Cerebellar nuclear complex (tissue), 1 donor: ENCODE data around the gene PDE4C.
A peak's percentile ranks its signal among the peaks of the same experiment; 100 is the strongest.

Source experiments
- DNase-seq, 2 experiments: peaks; one replicate each; lab custom pipeline; 2025; lab: John Stamatoyannopoulos, UW

Gene PDE4C

DNA sequence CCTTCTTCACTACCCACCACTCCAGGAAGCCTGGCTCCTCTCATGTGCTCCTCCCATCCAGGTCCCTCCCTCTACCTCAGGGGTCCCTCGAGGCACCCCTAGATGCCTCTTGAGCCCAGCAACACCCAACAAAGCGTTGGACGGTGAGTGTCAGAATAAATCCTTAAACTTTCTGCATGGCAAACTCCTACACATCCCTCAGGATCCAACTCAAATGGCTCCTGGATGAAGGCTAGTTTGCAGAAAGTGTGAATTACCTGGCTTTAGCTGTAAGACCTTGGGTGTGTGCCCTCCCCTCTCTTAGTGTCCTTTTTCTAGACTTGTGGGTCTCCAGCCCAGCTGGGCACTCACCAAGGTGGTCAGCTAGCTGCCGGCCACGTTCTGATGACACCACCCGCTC, 27.9 kb downstream of the PDE4C start:
- DNase-seq: no peak

DNA sequence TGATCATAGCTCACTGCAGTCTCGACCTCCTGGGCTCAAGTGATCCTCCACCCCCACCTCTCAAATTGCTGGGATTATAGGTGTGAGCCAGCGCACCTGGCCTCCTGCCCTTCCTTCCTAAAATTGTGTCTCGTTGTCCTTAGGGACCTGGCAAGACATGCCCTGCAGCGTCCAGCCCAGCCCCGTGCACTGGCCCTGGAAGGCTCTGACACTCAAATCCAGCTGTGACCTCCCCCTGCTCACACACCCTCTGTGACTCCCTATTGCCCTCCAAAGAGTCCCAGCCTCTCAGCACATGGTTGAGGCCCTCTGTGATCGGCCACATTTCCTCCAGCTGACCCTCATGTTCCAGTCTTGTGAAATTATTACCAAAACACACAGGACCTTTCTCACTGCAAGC, 28.3 kb downstream of the PDE4C start:
- no peak for DNase-seq

GRCh38 chr19:18197306-18197705, 28.9 kb downstream of the PDE4C start:
- DNase-seq: no peak

- DNase-seq: no peak
Measured at GRCh38 chr19:18196511-18196845, 29.8 kb downstream of the PDE4C start.

GRCh38 chr19:18194554-18195238, 31.5 kb downstream of the PDE4C start:
- no peak for DNase-seq

GRCh38 chr19:18194181-18194530, 32.1 kb downstream of the PDE4C start:
- no peak for DNase-seq

- DNase-seq: no peak
Measured at GRCh38 chr19:18193388-18194180, 32.7 kb downstream of the PDE4C start.

GRCh38 chr19:18192673-18193387, 33.4 kb downstream of the PDE4C start, which contains the start of gene MPV17L2:
Gene MPV17L2 (plus strand): TSS chr19:18193218. CDS start chr19:18193282, 64 bp downstream.
- peak; percentile 99 to 100 for DNase-seq

DNA sequence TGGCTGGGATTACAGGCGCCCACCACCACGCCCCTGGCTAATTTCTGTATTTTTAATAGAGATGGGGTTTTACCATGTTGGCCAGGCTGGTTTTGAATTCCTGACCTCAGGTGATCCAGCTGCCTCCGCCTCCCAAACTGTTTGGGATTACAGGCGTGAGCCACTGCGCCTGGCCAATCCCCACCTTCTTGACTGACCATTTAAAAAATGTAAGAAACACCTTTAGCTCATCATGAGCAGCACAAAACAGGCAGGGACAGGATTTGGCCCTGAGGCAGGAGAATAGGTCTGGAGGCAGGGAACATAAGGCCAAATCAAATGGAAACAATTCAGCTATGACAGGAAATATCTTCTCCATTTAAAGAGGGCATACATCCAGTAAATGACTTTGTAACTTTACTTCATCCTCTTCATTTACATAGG, 34.6 kb downstream of the PDE4C start:
- DNase-seq: no peak

GRCh38 chr19:18190278-18190677, 36.0 kb downstream of the PDE4C start:
- DNase-seq: no peak

GRCh38 chr19:18185538-18185937, 40.7 kb downstream of the PDE4C start:
- DNase-seq: no peak

DNA sequence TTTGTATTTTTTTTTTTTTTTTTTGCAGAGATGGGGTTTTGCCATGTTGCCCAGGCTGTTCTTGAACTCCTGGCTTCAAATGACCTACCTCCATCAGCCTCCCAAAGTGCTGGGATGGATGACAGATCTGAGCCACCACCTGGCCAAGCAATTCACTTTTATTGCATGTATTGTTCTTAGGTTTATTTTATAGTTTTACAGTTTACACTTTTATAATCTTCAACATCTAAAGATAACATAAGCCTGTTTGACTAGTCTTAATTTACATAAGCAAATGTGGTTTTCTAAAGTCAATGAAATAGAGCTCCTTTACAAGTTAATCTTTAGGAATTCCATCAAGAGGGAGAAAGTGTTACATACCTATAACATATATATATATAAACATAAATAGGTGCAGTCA, 42.7 kb downstream of the PDE4C start:
- DNase-seq: no peak

GRCh38 chr19:18179957-18180356, 46.3 kb downstream of the PDE4C start:
- DNase-seq: no peak

DNA sequence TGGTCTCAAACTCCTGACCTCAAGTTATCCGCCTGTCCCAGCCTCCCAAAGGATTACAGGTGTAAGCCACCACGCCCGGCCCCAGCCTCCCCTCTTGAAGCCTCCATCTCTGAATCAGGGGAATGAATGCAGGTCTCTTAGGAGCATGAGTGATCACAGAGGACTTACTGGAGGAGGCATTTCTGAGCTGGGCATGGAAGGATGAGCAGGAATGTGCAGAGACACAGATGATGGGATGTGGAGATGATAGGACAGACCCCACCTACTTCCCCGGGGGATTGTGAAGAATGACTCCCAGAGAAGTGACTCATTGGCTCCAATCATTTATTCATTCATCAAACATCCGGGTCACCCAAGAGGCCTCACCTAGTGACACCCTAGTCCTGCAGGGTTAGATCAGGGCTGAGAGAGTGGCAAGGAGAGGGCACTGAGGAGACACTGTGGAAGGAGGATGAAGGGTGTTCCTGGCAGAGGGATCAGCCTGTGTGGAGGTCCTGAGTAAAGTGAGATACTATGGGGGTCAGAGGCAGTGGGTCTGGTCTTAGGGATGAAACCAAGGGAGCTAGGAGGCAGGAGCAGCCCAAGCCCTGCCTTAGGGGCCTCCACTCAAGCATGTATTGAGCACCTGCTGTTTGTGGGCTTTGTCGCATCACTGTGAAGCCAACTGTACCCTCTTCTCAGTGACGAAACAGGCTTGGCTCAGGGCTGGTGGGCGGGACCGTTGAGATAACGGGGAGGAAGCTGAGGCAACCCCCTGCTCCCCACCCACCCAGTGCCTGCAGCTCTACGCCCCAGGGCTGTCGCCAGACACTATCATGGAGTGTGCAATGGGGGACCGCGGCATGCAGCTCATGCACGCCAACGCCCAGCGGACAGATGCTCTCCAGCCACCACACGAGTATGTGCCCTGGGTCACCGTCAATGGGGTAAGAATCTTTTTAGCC, 49.6 kb downstream of the PDE4C start:
- no peak for DNase-seq

GRCh38 chr19:18174983-18175382, 51.3 kb downstream of the PDE4C start:
- no peak for DNase-seq
